H9 (cell line): ENCODE measurements around the gene TMSB4X. TPM values are rescaled to one million over a fixed set of nuclear protein-coding genes. Genes with fewer than 3 reads are reported as not detected.

Experiments
- DNase-seq: peaks from one replicate; pipeline ENCODE4 v3.0.0-alpha.2; 2017
- H2AFZ ChIP-seq: one replicate; pipeline ENCODE4 v1.6.1; 2013; ENCODE audit warnings: mild to moderate bottlenecking, low read length, control low read depth, moderate library complexity
- H2AK5ac ChIP-seq: 2 replicates; pipeline ENCODE4 v1.6.1; 2013; ENCODE audit warnings: low read length, control low read depth, mixed read lengths; ENCODE audit not compliant: insufficient read length
- H2BK120ac ChIP-seq: one replicate; pipeline ENCODE4 v1.6.1; 2013; ENCODE audit warnings: low read depth, mild to moderate bottlenecking, low read length, control low read depth, inconsistent platforms; ENCODE audit not compliant: poor library complexity, severe bottlenecking
- H2BK12ac ChIP-seq: 2 replicates; pipeline ENCODE4 v1.6.1; 2013; ENCODE audit warnings: low read length, control low read depth, mixed read lengths, low read depth; ENCODE audit not compliant: insufficient read length
- H2BK15ac ChIP-seq: 2 replicates; pipeline ENCODE4 v1.6.1; 2013; ENCODE audit warnings: low read depth, low read length, control low read depth
- H2BK20ac ChIP-seq: one replicate; pipeline ENCODE4 v1.6.1; 2013; ENCODE audit warnings: low read depth, mild to moderate bottlenecking, low read length, control low read depth, inconsistent platforms; ENCODE audit not compliant: poor library complexity, severe bottlenecking
- H2BK5ac ChIP-seq: 2 replicates; pipeline ENCODE4 v1.6.1; 2013; ENCODE audit warnings: low read length, control low read depth, mixed read lengths; ENCODE audit not compliant: insufficient read length
- H3K14ac ChIP-seq: 2 replicates; pipeline ENCODE4 v1.6.1; 2013; ENCODE audit warnings: low read length, control low read depth; ENCODE audit not compliant: insufficient read depth
- H3K18ac ChIP-seq: 2 replicates; pipeline ENCODE4 v1.6.1; 2013; ENCODE audit warnings: low read depth, mild to moderate bottlenecking, mixed read lengths, low read length, control low read depth; ENCODE audit not compliant: insufficient read length
- H3K23ac ChIP-seq: 2 replicates; pipeline ENCODE4 v1.6.1; 2013; ENCODE audit warnings: low read length, control low read depth, mixed read lengths, low read depth; ENCODE audit not compliant: insufficient read length
- H3K23me2 ChIP-seq: 2 replicates; pipeline ENCODE4 v1.6.1; 2013; ENCODE audit warnings: low read depth, mild to moderate bottlenecking, mixed read lengths, low read length, control low read depth; ENCODE audit not compliant: insufficient read length, poor library complexity, severe bottlenecking
- H3K27ac ChIP-seq: 2 replicates; pipeline ENCODE4 v1.5.1; 2013; ENCODE audit warnings: low read length, control low read depth, mixed read lengths, low read depth; ENCODE audit not compliant: insufficient read length
- H3K27me3 ChIP-seq: 2 replicates; pipeline ENCODE4 v1.6.1; 2013; ENCODE audit warnings: low read length, control low read depth, inconsistent platforms; ENCODE audit not compliant: insufficient read depth
- H3K4ac ChIP-seq: 2 replicates; pipeline ENCODE4 v1.6.1; 2013; ENCODE audit warnings: low read depth, mild to moderate bottlenecking, control low read depth, inconsistent platforms, low read length, moderate library complexity
- H3K4me1 ChIP-seq: 2 replicates; pipeline ENCODE4 v1.6.1; 2013; ENCODE audit warnings: low read length, control low read depth, inconsistent platforms; ENCODE audit not compliant: insufficient read depth
- H3K4me2 ChIP-seq: 2 replicates; pipeline ENCODE4 v1.6.1; 2013; ENCODE audit warnings: low read length, control low read depth, mixed read lengths; ENCODE audit not compliant: insufficient read length, insufficient read depth
- H3K56ac ChIP-seq: 2 replicates; pipeline ENCODE4 v1.6.1; 2013; ENCODE audit warnings: low read depth, mild to moderate bottlenecking, mixed read lengths, low read length, control low read depth; ENCODE audit not compliant: insufficient read length
- H3K79me1 ChIP-seq: 2 replicates; pipeline ENCODE4 v1.6.1; 2013; ENCODE audit warnings: low read depth, mild to moderate bottlenecking, moderate library complexity, low read length, control low read depth, inconsistent platforms; ENCODE audit not compliant: insufficient read depth, poor library complexity, severe bottlenecking
- H3K79me2 ChIP-seq: 2 replicates; pipeline ENCODE4 v1.6.1; 2013; ENCODE audit warnings: low read length, control low read depth, inconsistent platforms; ENCODE audit not compliant: insufficient read depth
- H3K9ac ChIP-seq: 2 replicates; pipeline ENCODE4 v1.6.1; 2013; ENCODE audit warnings: low read length, control low read depth, mixed read lengths; ENCODE audit not compliant: insufficient read length; ENCODE audit errors: extremely low read depth
- H3K9me3 ChIP-seq: one replicate; pipeline ENCODE4 v1.6.1; 2013; ENCODE audit warnings: low read depth, low read length, inconsistent platforms; ENCODE audit not compliant: control insufficient read depth
- H3T11ph ChIP-seq: one replicate; pipeline ENCODE4 v1.6.1; 2013; ENCODE audit warnings: mild to moderate bottlenecking, low read length, control low read depth, inconsistent platforms
- H4K20me1 ChIP-seq: one replicate; pipeline ENCODE4 v1.6.1; 2013; ENCODE audit not compliant: control insufficient read depth, insufficient read length, insufficient read depth
- H4K5ac ChIP-seq: 2 replicates; pipeline ENCODE4 v1.6.1; 2013; ENCODE audit warnings: low read depth, mild to moderate bottlenecking, mixed read lengths, low read length, control low read depth; ENCODE audit not compliant: insufficient read length
- H4K8ac ChIP-seq: replicated peaks from 2 replicates; pipeline ENCODE4 v1.6.1; 2013; ENCODE audit warnings: low read length, control low read depth, mixed read lengths, low read depth; ENCODE audit not compliant: insufficient read length
- H4K91ac ChIP-seq: 2 replicates; pipeline ENCODE4 v1.6.1; 2013; ENCODE audit warnings: low read depth, mild to moderate bottlenecking, moderate library complexity, mixed read lengths, low read length, control low read depth; ENCODE audit not compliant: insufficient read length
- H3K27ac Mint-ChIP-seq, 3 experiments: 2 replicates in 2 of 3; 3 replicates in 1 of 3; pipeline ENCODE4 v1.8.0; 2020 to 2021; ENCODE audit warnings: mixed read lengths in 3 of 3, mild to moderate bottlenecking in 1 of 3, moderate library complexity in 1 of 3
- H3K27me3 Mint-ChIP-seq: 2 replicates; pipeline ENCODE4 v1.8.0; 2021; ENCODE audit warnings: low read depth, mild to moderate bottlenecking, moderate library complexity, mixed read lengths
- H3K36me3 Mint-ChIP-seq, 3 experiments: 2 replicates in 2 of 3; 3 replicates in 1 of 3; pipeline ENCODE4 v1.8.0; 2020 to 2021; ENCODE audit warnings: low read depth in 3 of 3, mixed read lengths in 3 of 3; ENCODE audit not compliant: insufficient read depth in 1 of 3
- H3K4me1 Mint-ChIP-seq, 2 experiments: 2 replicates each; pipeline ENCODE4 v1.8.0; 2020; ENCODE audit warnings: mixed read lengths in 2 of 2
- H3K4me3 Mint-ChIP-seq, 2 experiments: 2 replicates in 1 of 2; 3 replicates in 1 of 2; pipeline ENCODE4 v1.8.0; 2020 to 2021; ENCODE audit warnings: mild to moderate bottlenecking in 2 of 2, mixed read lengths in 2 of 2, moderate library complexity in 1 of 2
- H3K9me3 Mint-ChIP-seq, 2 experiments: 2 replicates in 1 of 2; 3 replicates in 1 of 2; pipeline ENCODE4 v1.8.0; 2020; ENCODE audit warnings: mild to moderate bottlenecking in 2 of 2, mixed read lengths in 2 of 2, moderate library complexity in 1 of 2
- CTCF ChIP-seq: fragments of 200-600 bp; sonication (generic); conservative IDR thresholded peaks from 3 replicates; pipeline ENCODE4 v1.8.0; 2021; ENCODE audit warnings: antibody characterized with exemption, mild to moderate bottlenecking
- WGBS: extraction: QIAGEN DNeasy Blood & Tissue Kit; methylation state at CpG from one replicate; pipeline ENCODE4 v1.1.7; 2013; ENCODE audit warnings: missing lambda C conversion rate, low lambda C conversion rate, mixed read lengths; ENCODE audit not compliant: insufficient read length; ENCODE audit errors: extremely low coverage; 5-methylcytosine and 5-hydroxymethylcytosine counted together
- total RNA-seq: library from RNA; stranded (reverse); gene quantifications from 2 replicates; pipeline ENCODE4 v1.2.1, GENCODE V29; 2021

TMSB4X gene
- total RNA-seq, 1 experiment from 2014 or later, result 2,733 TPM

GRCh38 chrX:12958461-12958860 is 16.4 kb upstream of the TMSB4X start:
- no peak overlapping the region for H3K27ac ChIP-seq
- no peak overlapping the region for H3K4me3 Mint-ChIP-seq
- no peaks in the 10 kb centered on the region for H3K23me2 ChIP-seq
- H2BK5ac ChIP-seq, result no peak overlapping the region
- no peak overlapping the region for H3K56ac ChIP-seq
- H3K27ac Mint-ChIP-seq, result no peak overlapping the region
- H3K79me1 ChIP-seq, result no peaks in the 10 kb centered on the region
- no peak overlapping the region for H3K4ac ChIP-seq
- H2BK12ac ChIP-seq, result no peak overlapping the region
- H2AFZ ChIP-seq, result no peak overlapping the region
- no peaks in the 10 kb centered on the region for H4K20me1 ChIP-seq
- H3T11ph ChIP-seq, result no peak overlapping the region
- no peak overlapping the region for H3K18ac ChIP-seq
- no peaks in the 10 kb centered on the region for H3K27me3 ChIP-seq
- H3K9ac ChIP-seq, result no peak overlapping the region
- H3K9me3 ChIP-seq, result peaks cover 12% of the 10 kb centered on the region
- WGBS, result no CpG with 5 or more reads among the region's 4 CpGs
- H3K14ac ChIP-seq, result no peak overlapping the region
- H2BK120ac ChIP-seq, result no peak overlapping the region
- peaks cover 7 to 16% (median 12%) of the 10 kb centered on the region in 3 experiments for H3K36me3 Mint-ChIP-seq
- no peak overlapping the region for H2AK5ac ChIP-seq
- H3K23ac ChIP-seq, result no peak overlapping the region
- no peak overlapping the region for H2BK15ac ChIP-seq
- no peak overlapping the region for H2BK20ac ChIP-seq
- peaks cover 2% of the 10 kb centered on the region; the same call in 1 of the 2 replicates for H3K4me1 ChIP-seq
- TF ChIP-seq CTCF, result no peak
- peaks cover 5% of the 10 kb centered on the region; the same call in 1 of the 2 replicates for H3K27me3 Mint-ChIP-seq
- no peak for DNase-seq
- H4K91ac ChIP-seq, result no peak overlapping the region
- no peak overlapping the region for H3K4me2 ChIP-seq
- no peak overlapping the region for H4K5ac ChIP-seq
- H3K4me1 Mint-ChIP-seq, result peaks cover 0 to 5% of the 10 kb centered on the region in 2 experiments; a peak in 3 of 4 replicates
- H4K8ac ChIP-seq, result no peak overlapping the region
- H3K9me3 Mint-ChIP-seq, result peaks cover 59% of the 10 kb centered on the region in 2 experiments
- no peaks in the 10 kb centered on the region for H3K79me2 ChIP-seq
